A549 treated with Hydrocortisone at 1 μM for 4 hours (cell line): ENCODE measurements around the gene PIR. TPM values are rescaled to one million over a fixed set of nuclear protein-coding genes. Genes with fewer than 3 reads are reported as not detected.

Experiments used
- total RNA-seq: library from RNA; stranded (reverse); fragments of 200-300 nt; extraction: Qiagen RNA extraction; gene quantifications from 5 replicates; pipeline ENCODE4 v1.2.3, GENCODE V29; 2022

Gene PIR
- total RNA-seq = 46.8 to 54.6 TPM (median 54.0 TPM) in 5 replicates

GRCh38 chrX:15493118-15493962 is at the start of gene PIR:
PIR (minus strand) TSS chrX:15493333; CDS start chrX:15491257, 2,076 bp downstream.

GRCh38 chrX:15500497-15500966 is 7.4 kb upstream of the PIR start, which contains the start of gene BMX:
BMX (plus strand) TSS chrX:15500807; CDS start chrX:15508354, 7,547 bp downstream.

GRCh38 chrX:15384304-15384703 is 108.8 kb downstream of the PIR start, which contains the start of gene VEGFD:
VEGFD (minus strand) TSS chrX:15384413; CDS start chrX:15383946, 467 bp downstream.

GRCh38 chrX:15335135-15336022 is 157.8 kb downstream of the PIR start, which contains the start of gene PIGA:
PIGA (minus strand) TSS chrX:15335523; CDS start chrX:15331930, 3,593 bp downstream.

Other genes with a start within 250 kb of the PIR start
- gene ASB9, start 223.2 kb downstream of the PIR start, total RNA-seq = 19.9 to 25.9 TPM (median 22.0 TPM) in 5 replicates
- gene ASB11, start 177.7 kb downstream of the PIR start, total RNA-seq = not detected in 5 replicates
- 5.8 to 12.1 TPM (median 7.6 TPM) in 5 replicates for gene PIGA, start 157.8 kb downstream of the PIR start, total RNA-seq
- gene VEGFD, start 108.9 kb downstream of the PIR start, total RNA-seq = 0.10 to 0.41 TPM (median 0.26 TPM) in 5 replicates
- 0.03 TPM in 1 of 5 replicates, not detected in the others for gene BMX, start 7.5 kb upstream of the PIR start, total RNA-seq
- gene ACE2, start 107.6 kb upstream of the PIR start, total RNA-seq = 0.05 to 0.06 TPM in 2 of 5 replicates, not detected in the others
- gene CLTRN, start 171.5 kb upstream of the PIR start, total RNA-seq = 0.65 to 0.86 TPM (median 0.81 TPM) in 5 replicates
- 2.2 to 2.9 TPM (median 2.7 TPM) in 5 replicates for gene CA5B, start 244.9 kb upstream of the PIR start, total RNA-seq